Activated CD4-positive, alpha-beta T cell treated with anti-CD3 and anti-CD28 coated beads for 4 hours (primary cell): ENCODE results near the gene DOK5.

Experiments
- DNase-seq, 2 donors: peaks; one replicate each; pipeline ENCODE4 v3.0.0-alpha.2; 2020

The DOK5 gene

GRCh38 chr20:54565255-54565654, 89.9 kb downstream of the DOK5 start:
- no peak for DNase-seq

- DNase-seq = no peak
Observed at GRCh38 chr20:54566031-54566688, 90.8 kb downstream of the DOK5 start.

- no peak for DNase-seq
Observed at GRCh38 chr20:54570561-54570960, 95.2 kb downstream of the DOK5 start.

GRCh38 chr20:54572665-54573435, 97.5 kb downstream of the DOK5 start:
- DNase-seq = no peak

GRCh38 chr20:54573838-54574237, 98.4 kb downstream of the DOK5 start:
- DNase-seq = no peak

- no peak for DNase-seq
Observed at GRCh38 chr20:54576518-54576917, 101.1 kb downstream of the DOK5 start.

- no peak for DNase-seq
Observed at GRCh38 chr20:54577637-54578036, 102.2 kb downstream of the DOK5 start.

- DNase-seq = no peak
Observed at GRCh38 chr20:54585217-54585616, 109.8 kb downstream of the DOK5 start.

- DNase-seq = no peak
Observed at GRCh38 chr20:54587408-54587807, 112.0 kb downstream of the DOK5 start.

GRCh38 chr20:54589402-54590030, 114.1 kb downstream of the DOK5 start:
- DNase-seq = no peak

GRCh38 chr20:54590856-54591255, 115.5 kb downstream of the DOK5 start:
- DNase-seq = no peak

GRCh38 chr20:54596651-54597050, 121.3 kb downstream of the DOK5 start:
- DNase-seq = no peak

- no peak for DNase-seq
Observed at GRCh38 chr20:54598352-54598751, 123.0 kb downstream of the DOK5 start.

GRCh38 chr20:54600634-54601033, 125.2 kb downstream of the DOK5 start:
- DNase-seq = no peak

- no peak for DNase-seq
Observed at GRCh38 chr20:54601831-54602515, 126.6 kb downstream of the DOK5 start.

GRCh38 chr20:54605319-54605718, 129.9 kb downstream of the DOK5 start:
- no peak for DNase-seq

GRCh38 chr20:54606380-54606779, 131.0 kb downstream of the DOK5 start:
- no peak for DNase-seq

GRCh38 chr20:54608039-54608745, 132.8 kb downstream of the DOK5 start:
- DNase-seq = no peak

GRCh38 chr20:54608943-54609342, 133.6 kb downstream of the DOK5 start:
- no peak for DNase-seq

GRCh38 chr20:54611708-54612412, 136.5 kb downstream of the DOK5 start:
- no peak for DNase-seq

GRCh38 chr20:54618412-54618811, 143.0 kb downstream of the DOK5 start:
- DNase-seq = no peak

GRCh38 chr20:54619181-54619580, 143.8 kb downstream of the DOK5 start:
- DNase-seq = no peak
